GM12878 (cell line): ENCODE measurements around the gene RAD51B. TPM values are rescaled to one million over a fixed set of nuclear protein-coding genes. Genes with fewer than 3 reads are reported as not detected.

Experiments
- ATAC-seq: fragments of 200-7000 bp; cut with Tn5 transposase; 3 replicates; pipeline ENCODE4 v1.9.1; 2020; ENCODE audit warnings: mild to moderate bottlenecking, moderate library complexity
- BruUV-seq: library from RNA; stranded (reverse); fragments of 400-500 nt; replicated peaks from 2 replicates; lab custom pipeline; 2021; lab: Mats Ljungman, UMichigan
- CTCF ChIA-PET: fragments of 300-600 bp; sonication (Branson Sonifier 250); formaldehyde crosslinking; extraction: SDS; loops from one replicate; lab custom pipeline; 2021; ENCODE audit warnings: inconsistent platforms; lab: Yijun Ruan, JAX
- POLR2A ChIA-PET: fragments of 350-600 bp; formaldehyde crosslinking; extraction: SDS; loops from one replicate; lab custom pipeline; 2021; ENCODE audit warnings: inconsistent platforms; lab: Charles Lee
- RAD21 ChIA-PET: fragments of 300-600 bp; sonication (Branson Sonifier 250); formaldehyde crosslinking; loops from one replicate; lab custom pipeline; 2023; ENCODE audit warnings: antibody characterized with exemption; ENCODE audit not compliant: unreplicated experiment; lab: Charles Lee
- SMC1A ChIA-PET: fragments of 300-600 bp; sonication (Branson Sonifier 250); formaldehyde crosslinking; loops from one replicate; lab custom pipeline; 2023; ENCODE audit not compliant: unreplicated experiment, uncharacterized antibody; lab: Charles Lee
- DNase-seq: peaks from one replicate; pipeline ENCODE4 v3.0.0-alpha.2; 2011; ENCODE audit warnings: low read depth, low spot score
- FAIRE-seq: peaks from 3 replicates; lab custom pipeline; 2011; peaks lifted over from hg19 to GRCh38; lab: Jason Lieb, UNC
- H2AFZ ChIP-seq: 2 replicates; pipeline ENCODE4 v1.6.0; 2011; ENCODE audit warnings: low read depth, low read length, control low read depth; ENCODE audit not compliant: control insufficient read depth
- H3K27ac ChIP-seq: 2 replicates; pipeline ENCODE4 v1.5.1; 2011; ENCODE audit warnings: control low read depth; ENCODE audit not compliant: control insufficient read depth, insufficient read depth
- H3K27me3 ChIP-seq, 2 experiments: replicated peaks in 1 of 2; 2 replicates each; pipeline versions ENCODE4 v1.6.0 to v1.6.1; 2011; ENCODE audit warnings: low read length in 1 of 2; ENCODE audit not compliant: control insufficient read depth in 2 of 2, insufficient read depth in 2 of 2
- H3K36me3 ChIP-seq, 2 experiments: 2 replicates each; pipeline ENCODE4 v1.5.1; 2011; ENCODE audit warnings: low read length in 1 of 2; ENCODE audit not compliant: control insufficient read depth in 2 of 2, insufficient read depth in 2 of 2
- H3K4me1 ChIP-seq: 2 replicates; pipeline ENCODE4 v1.6.1; 2011; ENCODE audit warnings: mild to moderate bottlenecking, low read length, moderate library complexity, mixed read lengths; ENCODE audit not compliant: control insufficient read depth, insufficient read depth
- H3K4me2 ChIP-seq: 2 replicates; pipeline ENCODE4 v1.6.0; 2011; ENCODE audit warnings: control low read depth; ENCODE audit not compliant: control insufficient read depth, insufficient read depth
- H3K4me3 ChIP-seq: fragments of 200-600 bp; sonication (generic); 2 replicates; pipeline ENCODE4 v1.5.1; 2016
- H3K79me2 ChIP-seq: 2 replicates; pipeline ENCODE4 v1.6.0; 2011; ENCODE audit warnings: low read length; ENCODE audit not compliant: control insufficient read depth, insufficient read depth
- H3K9ac ChIP-seq: 2 replicates; pipeline ENCODE4 v1.8.0; 2011; ENCODE audit warnings: low read length, control low read depth, mixed read lengths; ENCODE audit not compliant: control insufficient read depth, insufficient read depth
- H3K9me3 ChIP-seq: replicated peaks from 3 replicates; pipeline ENCODE4 v1.5.1; 2011; ENCODE audit warnings: mild to moderate bottlenecking, low read length; ENCODE audit not compliant: control insufficient read depth, insufficient read depth
- H4K20me1 ChIP-seq: 2 replicates; pipeline ENCODE4 v1.6.0; 2011; ENCODE audit not compliant: control insufficient read depth, insufficient read depth
- ATF2 ChIP-seq: IDR thresholded peaks from 2 replicates; pipeline ENCODE4 v1.6.1; 2012; ENCODE audit warnings: low read length, inconsistent platforms
- BCL11A ChIP-seq: IDR thresholded peaks from 2 replicates; pipeline ENCODE4 v1.6.1; 2011; ENCODE audit warnings: low read depth, low read length
- BCLAF1 ChIP-seq: fragments of 450-650 bp; IDR thresholded peaks from 2 replicates; pipeline ENCODE4 v1.6.1; 2017; ENCODE audit warnings: antibody characterized with exemption, mild to moderate bottlenecking, moderate library complexity
- CBX3 ChIP-seq: fragments of 200-600 bp; sonication (generic); IDR thresholded peaks from 2 replicates; pipeline ENCODE4 v1.6.1; 2016; ENCODE audit warnings: low read depth, borderline replicate concordance
- CREB1 ChIP-seq: IDR thresholded peaks from 2 replicates; pipeline ENCODE4 v1.6.1; 2012; ENCODE audit warnings: low read depth, mild to moderate bottlenecking, inconsistent platforms
- ETV6 ChIP-seq, 2 experiments: fragments of 450-650 bp in 1 of 2; IDR thresholded peaks in 1 of 2; conservative IDR thresholded peaks in 1 of 2; 2 replicates each; pipeline ENCODE4 v1.6.1; 2014; ENCODE audit warnings: antibody characterized with exemption in 1 of 2, borderline replicate concordance in 1 of 2, low read depth in 1 of 2, mild to moderate bottlenecking in 1 of 2, moderate library complexity in 1 of 2
- GATAD2B ChIP-seq: fragments of 450-650 bp; conservative IDR thresholded peaks from 2 replicates; pipeline ENCODE4 v1.6.1; 2017; ENCODE audit warnings: low read depth, mild to moderate bottlenecking, moderate library complexity
- NR2C1 ChIP-seq: fragments of 450-650 bp; IDR thresholded peaks from 2 replicates; pipeline ENCODE4 v1.6.1; 2017; ENCODE audit warnings: antibody characterized with exemption, mild to moderate bottlenecking, moderate library complexity
- POU2F2 ChIP-seq: IDR thresholded peaks from 3 replicates; pipeline ENCODE4 v1.6.1; 2011; ENCODE audit warnings: low read depth, mild to moderate bottlenecking, low read length, borderline replicate concordance
- RAD21 ChIP-seq: IDR thresholded peaks from 2 replicates; pipeline ENCODE4 v1.6.1; 2011; ENCODE audit warnings: mild to moderate bottlenecking, low read depth, low read length, moderate library complexity; ENCODE audit not compliant: insufficient read depth
- SIN3A ChIP-seq: IDR thresholded peaks from 2 replicates; pipeline ENCODE4 v1.6.1; 2012; ENCODE audit warnings: low read depth, low read length, improper control_type of control experiment
- STAT3 ChIP-seq: IDR thresholded peaks from 2 replicates; pipeline ENCODE4 v1.6.1; 2011; ENCODE audit warnings: low read depth, low read length, improper control_type of control experiment
- TCF7 ChIP-seq: IDR thresholded peaks from 2 replicates; pipeline ENCODE4 v1.6.1; 2014; ENCODE audit warnings: antibody characterized with exemption, borderline replicate concordance
- USF1 ChIP-seq: IDR thresholded peaks from 2 replicates; pipeline ENCODE4 v1.6.1; 2011; ENCODE audit warnings: borderline replicate concordance, low read depth, mild to moderate bottlenecking, moderate library complexity, mixed read lengths, low read length; ENCODE audit not compliant: insufficient read depth; ENCODE audit errors: extremely low read length
- WGBS: methylation state at CpG from one replicate; pipeline ENCODE4 v1.1.6; 2016; ENCODE audit warnings: low lambda C conversion rate; ENCODE audit not compliant: insufficient replicate concordance, insufficient coverage; ENCODE audit errors: missing lambda C conversion rate; 5-methylcytosine and 5-hydroxymethylcytosine counted together
- in situ Hi-C: fragments of 300-500 bp; cut with MboI; formaldehyde crosslinking; loops from 9 replicates; pipeline ENCODE4 v1.14.3; 2018; ENCODE audit warnings: mixed read lengths
- intact Hi-C: fragments of 100-400 bp; cut with micrococcal nuclease; formaldehyde crosslinking; loops from one replicate; pipeline ENCODE4 v1.14.2; 2022; ENCODE audit not compliant: unreplicated experiment
- polyA plus RNA-seq, 11 experiments: library from polyadenylated mRNA; depleted of rRNA in 4 of 11; unstranded in 6 of 11; stranded (reverse) in 5 of 11; fragments of >200 nt; fragmentation: Nextera tagmentation in 4 of 11; fragmentation: Illumina TruSeq in 1 of 11; extraction: Ambion mirVana in 4 of 11; extraction: Trizol in 1 of 11; gene quantifications; 1 replicate in 1 of 11; 2 replicates in 10 of 11; pipeline versions ENCODE4 v1.2.1 to v1.2.3, GENCODE V29; 2011 to 2016; ENCODE audit warnings: inconsistent platforms in 2 of 11, missing spikeins in 2 of 11, low read depth in 1 of 11
- total RNA-seq, 4 experiments: library from RNA; depleted of rRNA in 3 of 4; stranded (reverse); fragments of >200 nt in 3 of 4; fragmentation: Illumina TruSeq in 1 of 4; extraction: Trizol in 1 of 4; gene quantifications; 2 replicates each; pipeline versions ENCODE4 v1.2.1 to v1.2.3, GENCODE V29; 2013 to 2021

The RAD51B gene
- total and polyA plus RNA-seq, 10 of the 15 experiments (the other 5 are each of a cell fraction or from before 2014, with no cell fraction given) = 9.8 to 26.8 (median 21.3) TPM

- H3K4me1 ChIP-seq = peaks cover 89% of the 10 kb centered on the region
- H3K9me3 ChIP-seq = no peaks in the 10 kb centered on the region
- H3K27ac ChIP-seq = peak overlapping the region; percentile 92
- in situ Hi-C loops (no loop called here), intact Hi-C loops (loop anchor here (1.0 to 10.0 kb wide), 9 partner anchors 15 to 531 kb away; no protein-coding TSS in a partner anchor)
- H3K9ac ChIP-seq = peak overlapping the region; percentile 81
- peak overlapping the region; percentile 53 for H3K4me2 ChIP-seq
- POLR2A ChIA-PET = interaction anchor here (0.5 to 12.4 kb wide), 21 partner anchors 9 to 537 kb away, joined by 3 to 141 read pairs (median 6); no protein-coding TSS in a partner anchor
- no peak overlapping the region for H3K4me3 ChIP-seq
- WGBS = 3% methylated on average over 11 of the region's 11 CpGs
- SMC1A ChIA-PET = interaction anchor here (0.7 to 14.2 kb wide), 22 partner anchors 7 to 531 kb away, joined by 3 to 321 read pairs (median 9); no protein-coding TSS in a partner anchor
- peaks cover 12% of the 10 kb centered on the region for H3K79me2 ChIP-seq
- DNase-seq = peak; percentile 95
- FAIRE-seq = no peak
- no peak overlapping the region; the same call in 1 of the 2 replicates for H2AFZ ChIP-seq
- H4K20me1 ChIP-seq = no peaks in the 10 kb centered on the region
- H3K36me3 ChIP-seq = no peaks in the 10 kb centered on the region
- CTCF ChIA-PET = interaction anchor here (0.6 to 10.0 kb wide), 22 partner anchors 8 to 541 kb away, joined by 3 to 73 read pairs (median 4); no protein-coding TSS in a partner anchor
- peak; percentile 57 for ATAC-seq
- no peaks in the 10 kb centered on the region for H3K27me3 ChIP-seq
- BruUV-seq = no TSS peak
- RAD21 ChIA-PET = interaction anchor here (0.7 to 15.7 kb wide), 34 partner anchors 7 to 537 kb away, joined by 3 to 343 read pairs (median 8); no protein-coding TSS in a partner anchor
- TF ChIP-seq TCF7 = no peak; the same call in 1 of the 2 replicates
- no peak for TF ChIP-seq BCLAF1
- no peak for TF ChIP-seq STAT3
- TF ChIP-seq RAD21 = peak; percentile 20; the same call in 1 of the 2 replicates
- TF ChIP-seq BCL11A = no peak; the same call in 1 of the 2 replicates
- no peak for TF ChIP-seq ATF2
- TF ChIP-seq CBX3 = no peak
- TF ChIP-seq POU2F2 = no peak; the same call in 2 of the 3 replicates
- TF ChIP-seq NR2C1 = no peak
- peak in 1 of 2 experiments; percentile 92; a peak in 2 of 4 replicates for TF ChIP-seq ETV6 (conservative IDR thresholded peaks at IDR 0.05 in 1 of 2, IDR thresholded peaks at IDR 0.05 in 1 of 2; ENCODE audit: borderline replicate concordance in 1 of 2, low read depth in 1 of 2)
- TF ChIP-seq SIN3A = no peak
- TF ChIP-seq GATAD2B = peak; percentile 84
- no peak for TF ChIP-seq USF1
- no peak for TF ChIP-seq CREB1
These were observed 464.0 kb downstream of the RAD51B start for GRCh38 chr14:68283378-68284123.
